Fibroblast of skin of back (primary cell): ENCODE data around the gene SLC7A10.
"Not testable (repeated sequence)": the region's sequence is repeated elsewhere in the genome, so short reads cannot be mapped to it uniquely, and the experiment has no call there.

ENCODE experiments used
- DNase-seq: peaks from one replicate; pipeline ENCODE4 v3.0.0-alpha.2; 2013

SLC7A10 gene

DNA sequence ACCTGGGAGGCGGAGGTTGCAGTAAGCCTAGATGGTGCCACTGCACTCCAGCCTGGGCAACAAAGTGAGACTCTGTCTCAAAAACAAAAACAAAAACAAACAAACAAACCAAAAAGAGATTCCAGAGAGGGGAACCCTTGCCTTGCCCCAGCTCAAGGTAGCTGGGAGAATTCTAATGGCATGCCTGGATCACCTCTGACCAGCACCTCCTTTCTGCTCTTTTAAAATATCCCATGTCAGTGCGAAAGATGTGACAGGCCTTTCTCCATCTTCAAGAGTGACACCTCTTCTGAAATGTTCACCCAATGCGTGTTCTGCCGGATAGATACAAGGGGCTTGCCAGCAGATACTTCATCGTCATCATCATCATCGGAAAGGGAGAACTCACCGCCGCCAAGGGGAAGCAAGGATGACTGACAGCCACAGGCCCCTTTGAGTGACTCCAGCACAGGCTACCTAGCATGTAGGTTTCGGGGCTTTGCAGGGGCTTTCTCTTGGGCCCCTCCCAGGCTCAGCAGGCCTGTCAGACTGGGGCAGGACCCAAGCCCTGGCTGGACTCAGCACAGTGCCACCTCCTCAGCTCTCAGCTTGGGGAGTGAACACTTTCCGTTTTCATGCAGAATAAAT is 50.4 kb downstream of the SLC7A10 start:
- DNase-seq = no peak

DNA sequence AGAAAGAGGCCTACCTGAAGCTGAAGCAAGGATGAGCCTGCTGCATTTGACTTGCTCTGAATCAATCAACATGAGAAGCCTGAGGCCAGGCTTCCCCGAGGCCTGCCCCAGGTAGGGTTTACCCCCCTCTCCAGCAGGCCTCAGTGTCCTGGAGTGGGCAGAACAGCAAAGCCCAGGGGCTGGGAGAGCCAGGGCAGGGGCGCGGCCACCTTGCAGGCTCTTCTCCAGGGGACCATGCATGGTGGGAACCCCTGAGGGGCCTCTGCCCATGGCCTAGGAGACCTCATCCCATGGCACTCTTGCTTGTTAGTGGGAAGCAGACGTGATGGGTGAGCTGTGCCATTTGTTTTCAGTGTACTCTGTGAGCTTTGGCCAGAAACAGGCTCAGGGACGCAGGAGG is 51.5 kb downstream of the SLC7A10 start:
- DNase-seq = no peak

DNA sequence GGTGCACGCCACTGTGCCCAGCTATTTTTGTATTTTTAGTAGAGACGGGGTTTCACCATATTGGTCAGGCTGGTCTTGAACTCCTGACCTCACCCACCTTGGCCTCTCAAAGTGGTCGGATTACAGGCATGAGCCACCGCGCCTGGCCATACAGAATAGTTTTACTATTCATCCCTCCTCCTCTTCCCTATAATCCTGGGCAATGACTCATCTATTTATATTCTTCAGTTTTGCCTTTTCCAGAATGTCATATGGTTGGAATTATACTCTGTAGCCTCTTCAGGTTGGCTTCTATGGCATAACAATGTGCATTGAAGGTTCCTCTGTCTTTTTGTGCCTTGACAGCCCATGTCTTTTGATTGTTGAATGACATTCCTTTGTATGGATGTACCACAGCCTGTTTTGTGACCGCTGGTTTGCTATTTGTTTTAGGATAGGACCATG is 53.7 kb downstream of the SLC7A10 start:
- peak; percentile 73 for DNase-seq

DNA sequence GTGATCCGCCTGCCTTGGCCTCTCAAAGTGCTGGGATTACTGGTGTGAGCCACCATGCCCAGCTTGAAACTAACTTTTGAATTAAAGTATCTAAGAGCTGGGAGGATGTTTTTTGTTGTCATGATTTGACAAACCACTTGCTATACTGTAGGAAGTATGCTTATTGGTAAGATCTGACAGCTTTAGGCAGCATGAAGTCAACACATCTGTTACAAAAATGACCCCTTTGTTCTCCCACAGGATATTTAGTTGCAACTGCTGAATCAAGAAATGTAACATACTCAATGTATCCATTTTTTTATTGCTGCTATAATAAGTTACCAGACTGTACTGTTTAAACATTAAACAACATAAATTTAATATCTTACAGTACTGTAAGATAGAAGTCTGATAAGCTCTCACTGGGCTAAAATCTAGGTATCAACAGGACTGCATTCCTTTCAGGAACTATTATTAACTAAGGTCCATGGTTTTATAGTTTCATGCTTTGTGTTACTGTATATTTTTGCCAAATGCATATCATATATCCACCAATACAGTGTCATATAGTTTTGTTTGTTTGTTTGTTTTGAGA is 54.3 kb downstream of the SLC7A10 start:
- DNase-seq = no peak

- DNase-seq = no peak
Observed at GRCh38 chr19:33168528-33168927, 57.1 kb downstream of the SLC7A10 start.

DNA sequence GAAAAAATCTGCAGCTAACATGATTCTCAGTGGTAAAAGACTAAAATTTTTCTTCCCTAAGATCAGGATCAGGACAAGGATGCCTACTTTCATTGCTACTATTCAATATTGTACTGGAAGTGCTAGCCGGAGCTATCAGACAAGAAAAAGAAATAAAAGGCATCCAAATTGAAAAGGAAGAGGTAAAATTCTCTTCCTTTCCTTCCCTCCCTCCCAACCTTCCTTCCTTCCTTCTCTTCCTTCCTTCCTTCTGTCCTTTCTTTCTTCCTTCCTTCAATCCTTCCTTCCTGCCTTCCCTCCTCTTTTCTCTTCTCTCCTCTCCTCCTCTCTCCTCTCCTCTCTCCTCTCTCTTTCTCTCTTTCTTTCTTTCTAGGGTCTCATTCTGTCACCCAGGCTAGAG is 58.2 kb downstream of the SLC7A10 start:
- no peak for DNase-seq

DNA sequence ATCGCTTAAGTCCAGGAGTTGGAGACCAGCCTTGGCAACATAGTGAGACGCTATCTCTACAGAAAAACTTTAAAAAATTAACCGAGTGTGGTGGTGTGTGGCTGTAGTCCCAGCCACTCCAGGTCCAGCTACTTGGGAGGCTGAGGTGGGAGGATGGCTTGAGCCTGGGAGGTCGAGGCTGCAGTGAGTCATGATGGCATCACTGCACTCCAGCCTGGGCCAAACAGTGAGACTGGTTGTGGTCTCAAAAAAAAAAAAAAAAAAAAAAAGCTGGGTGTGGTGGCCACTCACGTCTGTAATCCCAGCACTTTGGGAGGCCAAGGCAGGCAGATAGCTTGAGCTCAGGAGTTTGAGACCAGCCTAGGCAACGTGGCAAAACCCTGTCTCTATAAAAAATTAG is 59.6 kb downstream of the SLC7A10 start:
- not testable (repeated sequence) for DNase-seq

DNA sequence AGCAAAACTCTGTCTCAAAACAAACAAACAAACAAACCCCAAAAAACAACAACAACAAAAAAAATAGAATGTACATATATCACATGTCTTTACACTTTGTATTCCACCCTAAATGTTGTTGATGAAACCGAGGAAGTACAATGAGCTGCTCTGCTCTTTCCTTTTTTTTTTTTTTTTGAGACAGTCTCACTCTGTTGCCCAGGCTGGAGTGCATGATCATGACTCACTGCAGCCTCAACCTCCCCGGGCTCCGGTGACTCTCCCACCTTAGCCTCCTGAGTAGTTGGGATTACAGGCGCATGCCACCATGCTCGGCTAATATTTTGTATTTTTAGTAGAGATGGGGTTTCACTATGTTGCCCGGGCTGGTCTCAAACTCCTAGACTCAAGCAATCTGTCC is 62.2 kb downstream of the SLC7A10 start:
- DNase-seq = no peak

DNA sequence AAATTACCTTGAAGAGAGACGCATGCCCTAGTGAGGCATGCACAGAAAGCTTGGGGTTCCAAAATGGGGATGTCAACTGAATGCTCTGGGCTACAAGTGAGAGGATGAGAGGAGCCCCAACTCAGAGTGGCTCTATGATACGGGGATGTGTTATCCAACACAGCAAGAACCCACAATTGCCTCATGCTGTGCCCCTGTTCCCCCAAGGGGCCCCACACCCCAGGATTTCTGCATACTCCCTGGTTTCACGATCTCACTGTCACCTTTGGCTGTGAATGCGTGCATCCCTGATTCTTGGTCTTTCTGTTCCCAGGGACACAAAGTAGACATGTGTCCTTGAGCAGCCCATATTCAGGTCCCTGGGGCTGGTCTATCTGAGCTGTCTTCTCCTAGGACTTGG is 64.4 kb downstream of the SLC7A10 start:
- no peak for DNase-seq

- DNase-seq = no peak
Observed at GRCh38 chr19:33159893-33160292, 65.8 kb downstream of the SLC7A10 start.

DNA sequence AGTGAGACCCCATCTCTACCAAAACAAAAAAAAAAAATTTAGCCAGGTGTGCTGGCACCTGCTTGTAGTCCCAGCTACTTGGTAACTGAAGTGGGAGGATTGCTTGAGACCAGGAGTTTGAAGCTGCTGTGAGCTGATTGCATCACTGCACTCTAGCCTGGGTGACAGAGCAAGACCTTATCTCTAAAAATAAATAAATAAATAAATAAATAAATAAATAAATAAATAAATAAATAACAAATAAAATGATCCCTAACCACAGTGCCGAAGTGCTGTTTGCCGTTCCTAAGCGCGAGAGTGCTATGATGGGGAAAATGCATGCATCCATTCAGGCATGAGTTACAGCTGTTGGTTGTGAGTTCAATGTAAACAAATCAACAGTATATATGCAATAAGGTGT is 66.5 kb downstream of the SLC7A10 start:
- no peak for DNase-seq
